Progenitor cell of endocrine pancreas (in vitro differentiated cells): ENCODE results near the gene HSPA4L. TPM values are rescaled to one million over a fixed set of nuclear protein-coding genes. Genes with fewer than 3 reads are reported as not detected.

Experiments
- DNase-seq: peaks from one replicate; pipeline ENCODE4 v3.0.0; 2021; ENCODE audit warnings: low spot score; ENCODE audit not compliant: unreplicated experiment
- H3K27ac Mint-ChIP-seq: 2 replicates; pipeline ENCODE4 v1.8.0; 2021; ENCODE audit warnings: mild to moderate bottlenecking, moderate library complexity, mixed read lengths
- H3K27me3 Mint-ChIP-seq: 2 replicates; pipeline ENCODE4 v1.8.0; 2021; ENCODE audit warnings: mixed read lengths
- H3K36me3 Mint-ChIP-seq: 2 replicates; pipeline ENCODE4 v1.8.0; 2022; ENCODE audit warnings: mixed read lengths; ENCODE audit not compliant: insufficient read depth
- H3K4me1 Mint-ChIP-seq: 2 replicates; pipeline ENCODE4 v1.8.0; 2021; ENCODE audit warnings: low read depth, mixed read lengths
- H3K4me3 Mint-ChIP-seq: 2 replicates; pipeline ENCODE4 v1.8.0; 2021; ENCODE audit warnings: low read depth, mild to moderate bottlenecking, moderate library complexity, mixed read lengths
- H3K9me3 Mint-ChIP-seq: 2 replicates; pipeline ENCODE4 v1.8.0; 2021; ENCODE audit warnings: low read depth, mixed read lengths
- total RNA-seq: library from RNA; stranded (reverse); gene quantifications from 2 replicates; pipeline ENCODE4 v1.2.1, GENCODE V29; 2021
- TF ChIP-seq, protein P1 (sequence below): fragments of 200-600 bp; sonication (generic); IDR thresholded peaks from one replicate; pipeline ENCODE4 v1.5.0; 2021; ENCODE audit warnings: antibody characterized with exemption, mild to moderate bottlenecking; ENCODE audit not compliant: unreplicated experiment

HSPA4L gene
- total RNA-seq, 1 donor from 2014 or later = 3.5 TPM

DNA sequence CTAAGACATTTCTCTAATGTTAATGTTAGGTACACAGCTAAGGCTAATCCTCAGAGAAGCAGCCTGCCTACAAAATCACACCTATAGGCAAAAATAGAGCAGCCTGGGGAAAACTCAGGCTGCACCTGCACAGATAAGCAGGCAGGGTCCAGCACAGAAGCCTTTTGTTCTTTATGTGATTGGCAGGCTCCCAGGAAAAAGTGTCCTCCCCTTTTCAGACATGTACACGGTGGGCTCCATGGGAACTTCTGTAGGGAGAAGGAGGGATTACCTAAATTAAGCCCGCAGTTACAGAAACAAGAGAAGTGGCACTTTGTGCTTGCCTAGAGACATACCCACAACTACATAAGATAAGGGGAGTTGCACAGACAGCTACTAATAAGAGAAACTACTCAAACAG is 4.0 kb upstream of the HSPA4L start:
- DNase-seq = peak; percentile 12
- Mint-ChIP-seq H3K9me3 (no peaks in the 10 kb centered on the region), H3K36me3 (no peaks in the 10 kb centered on the region), H3K4me1 (peaks cover 19% of the 10 kb centered on the region), H3K27ac (peak overlapping the region; percentile 74), H3K27me3 (peaks cover 11% of the 10 kb centered on the region), H3K4me3 (no peak overlapping the region)
- TF ChIP-seq, protein P1, sequence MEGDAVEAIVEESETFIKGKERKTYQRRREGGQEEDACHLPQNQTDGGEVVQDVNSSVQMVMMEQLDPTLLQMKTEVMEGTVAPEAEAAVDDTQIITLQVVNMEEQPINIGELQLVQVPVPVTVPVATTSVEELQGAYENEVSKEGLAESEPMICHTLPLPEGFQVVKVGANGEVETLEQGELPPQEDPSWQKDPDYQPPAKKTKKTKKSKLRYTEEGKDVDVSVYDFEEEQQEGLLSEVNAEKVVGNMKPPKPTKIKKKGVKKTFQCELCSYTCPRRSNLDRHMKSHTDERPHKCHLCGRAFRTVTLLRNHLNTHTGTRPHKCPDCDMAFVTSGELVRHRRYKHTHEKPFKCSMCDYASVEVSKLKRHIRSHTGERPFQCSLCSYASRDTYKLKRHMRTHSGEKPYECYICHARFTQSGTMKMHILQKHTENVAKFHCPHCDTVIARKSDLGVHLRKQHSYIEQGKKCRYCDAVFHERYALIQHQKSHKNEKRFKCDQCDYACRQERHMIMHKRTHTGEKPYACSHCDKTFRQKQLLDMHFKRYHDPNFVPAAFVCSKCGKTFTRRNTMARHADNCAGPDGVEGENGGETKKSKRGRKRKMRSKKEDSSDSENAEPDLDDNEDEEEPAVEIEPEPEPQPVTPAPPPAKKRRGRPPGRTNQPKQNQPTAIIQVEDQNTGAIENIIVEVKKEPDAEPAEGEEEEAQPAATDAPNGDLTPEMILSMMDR = no peak

DNA sequence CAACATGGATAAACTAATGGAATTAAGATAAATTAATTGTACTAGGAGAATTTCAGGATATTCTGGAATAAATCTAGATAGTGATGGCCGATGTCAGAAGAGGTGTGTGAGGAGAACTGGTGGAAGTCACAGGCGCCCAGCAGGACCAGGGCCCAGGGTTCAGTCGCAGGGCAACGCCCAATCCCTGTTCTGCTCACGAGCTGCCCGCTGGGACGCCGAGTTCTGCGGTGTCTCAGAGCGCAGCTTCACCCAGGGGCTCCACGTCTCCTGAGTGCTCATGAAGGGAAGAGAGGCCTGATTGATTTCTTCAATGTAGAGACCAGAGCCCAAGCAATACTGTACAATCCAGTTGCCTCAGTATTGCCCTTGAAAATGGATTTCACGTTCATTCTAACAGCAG is 1.5 kb upstream of the HSPA4L start:
- Mint-ChIP-seq H3K27ac (no peak overlapping the region), H3K27me3 (peaks cover 30% of the 10 kb centered on the region), H3K9me3 (no peaks in the 10 kb centered on the region), H3K4me1 (peaks cover 25% of the 10 kb centered on the region), H3K36me3 (no peaks in the 10 kb centered on the region), H3K4me3 (peak overlapping the region; percentile 86)
- no peak for DNase-seq
- TF ChIP-seq, protein P1 = no peak

DNA sequence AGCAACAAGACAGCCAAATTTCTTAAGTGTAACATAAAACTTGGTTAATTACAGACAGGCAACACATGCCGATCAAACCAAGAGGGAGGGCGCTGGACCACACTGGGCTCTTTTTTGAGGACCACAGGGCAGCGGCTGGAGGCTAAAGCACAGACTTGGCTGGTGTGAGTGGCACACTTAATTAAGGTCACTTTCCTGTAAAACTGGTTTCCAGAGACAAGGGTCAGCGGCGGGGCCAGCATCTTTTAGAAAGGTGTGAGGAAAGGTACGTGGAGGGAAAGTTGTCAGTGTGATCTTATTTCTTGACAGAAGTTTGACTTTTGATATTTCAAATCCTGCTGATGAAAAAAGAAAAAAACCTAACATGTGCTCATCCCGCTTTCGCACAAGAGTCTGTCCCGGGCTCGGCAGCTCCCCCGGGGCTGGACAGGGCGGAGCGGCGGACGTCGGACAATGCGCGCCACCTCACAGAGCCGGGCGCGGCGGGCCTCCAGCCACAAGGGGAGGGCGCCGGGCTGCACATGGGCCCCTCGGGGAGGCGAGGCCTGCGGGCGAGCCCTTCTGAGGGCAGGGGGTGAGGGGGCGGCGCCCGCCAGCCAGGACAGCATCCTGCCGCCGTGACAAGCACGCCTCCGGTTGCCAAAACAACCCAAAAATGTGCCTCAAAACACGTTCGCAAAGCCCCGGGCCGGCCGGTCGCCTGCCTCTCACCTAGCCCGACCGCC is 660 bp upstream of the HSPA4L start:
- peak; percentile 26 for DNase-seq
- no peaks in the 10 kb centered on the region for H3K36me3 Mint-ChIP-seq
- H3K4me1 Mint-ChIP-seq = peaks cover 25% of the 10 kb centered on the region
- H3K27ac Mint-ChIP-seq = peak overlapping the region; percentile 45
- H3K9me3 Mint-ChIP-seq = no peaks in the 10 kb centered on the region
- H3K27me3 Mint-ChIP-seq = peaks cover 30% of the 10 kb centered on the region
- TF ChIP-seq, protein P1 = no peak
- peak overlapping the region; percentile 86 for H3K4me3 Mint-ChIP-seq

DNA sequence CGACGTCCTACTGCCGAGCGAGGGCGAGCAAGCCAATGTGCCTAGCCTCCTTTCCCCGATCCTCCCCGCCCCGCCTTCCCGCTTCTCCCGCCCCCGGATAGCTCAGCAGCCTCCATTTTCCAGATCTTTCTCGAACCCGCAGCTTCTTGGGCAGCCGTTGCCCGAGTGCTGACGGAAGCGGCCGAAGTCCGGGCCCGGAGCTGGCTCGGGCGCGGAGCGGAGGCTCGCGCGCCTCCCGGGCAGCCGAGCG is 172 bp upstream of the HSPA4L start:
- Mint-ChIP-seq H3K27me3 (peaks cover 30% of the 10 kb centered on the region), H3K4me1 (peaks cover 25% of the 10 kb centered on the region), H3K36me3 (no peaks in the 10 kb centered on the region), H3K27ac (peak overlapping the region; percentile 45), H3K9me3 (no peaks in the 10 kb centered on the region), H3K4me3 (peak overlapping the region; percentile 86)
- TF ChIP-seq, protein P1 = no peak
- no peak for DNase-seq

DNA sequence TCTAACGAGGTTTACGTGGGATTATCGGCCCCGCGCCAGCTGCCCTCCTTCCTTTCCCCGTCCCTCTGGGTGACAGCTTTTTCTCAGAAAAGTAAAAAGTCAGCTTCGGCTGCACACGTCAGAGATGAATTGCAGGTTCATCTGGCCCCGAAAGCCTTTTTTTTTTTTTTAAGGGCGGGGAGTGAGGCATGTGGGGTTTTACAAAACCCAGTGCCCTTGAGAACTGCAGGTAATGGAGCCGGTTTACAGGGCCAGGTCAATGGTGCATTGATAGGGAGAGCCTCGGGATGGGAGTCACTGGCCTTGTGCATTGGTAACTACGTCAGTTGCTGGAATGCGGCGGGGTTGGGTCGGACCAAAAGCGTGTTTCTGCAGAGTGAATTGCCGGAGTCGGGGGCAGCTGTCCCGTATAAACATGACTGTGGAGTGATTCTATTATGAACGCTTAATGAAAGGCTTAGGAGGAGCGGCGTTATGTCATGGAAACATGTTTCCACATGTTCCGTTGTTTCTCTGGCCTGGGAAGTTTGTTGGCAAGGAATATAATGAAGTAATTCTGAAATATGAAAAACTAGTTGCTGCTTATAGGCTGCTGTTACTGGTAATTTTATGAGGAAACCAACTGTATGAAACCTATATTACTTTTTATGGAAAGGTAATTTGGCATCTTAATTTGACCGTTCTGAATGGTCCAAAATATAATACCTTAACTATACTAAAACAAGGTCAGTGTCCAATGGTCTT is 1.1 kb downstream of the HSPA4L start:
- H3K4me3 Mint-ChIP-seq = peak overlapping the region; percentile 86
- DNase-seq = peak; percentile 22
- H3K36me3 Mint-ChIP-seq = no peaks in the 10 kb centered on the region
- H3K27me3 Mint-ChIP-seq = peaks cover 30% of the 10 kb centered on the region
- TF ChIP-seq, protein P1 = no peak
- no peaks in the 10 kb centered on the region for H3K9me3 Mint-ChIP-seq
- H3K4me1 Mint-ChIP-seq = peaks cover 15% of the 10 kb centered on the region
- peak overlapping the region; percentile 95 for H3K27ac Mint-ChIP-seq
